ENCODE results near the gene TMUB1.

The TMUB1 gene

GRCh38 chr7:151085329-151085690 lies 2.0 kb upstream of the TMUB1 start:
- DNase-seq (ENCODE audit: low spot score), result peak; percentile 19

- no peak for DNase-seq (ENCODE audit: low spot score)
Observed at GRCh38 chr7:151083824-151084160, 499 bp upstream of the TMUB1 start.

GRCh38 chr7:151082141-151083070 lies 887 bp downstream of the TMUB1 start:
- no peak for DNase-seq (ENCODE audit: low spot score)

GRCh38 chr7:151081170-151082101 lies 1.9 kb downstream of the TMUB1 start:
- DNase-seq (ENCODE audit: low spot score), result peak; percentile 21

GRCh38 chr7:151080522-151081169 lies 2.6 kb downstream of the TMUB1 start, which contains the start of gene FASTK:
TSS of gene FASTK (minus strand) at chr7:151080809. CDS start at chr7:151080766, 43 bp downstream.
- peak; percentile 93 for DNase-seq (ENCODE audit: low spot score)

GRCh38 chr7:151080067-151080521 lies 3.2 kb downstream of the TMUB1 start:
- no peak for DNase-seq (ENCODE audit: low spot score)

GRCh38 chr7:151079199-151079910 lies 3.9 kb downstream of the TMUB1 start:
- no peak for DNase-seq (ENCODE audit: low spot score)

GRCh38 chr7:151078233-151079040 lies 4.9 kb downstream of the TMUB1 start:
- DNase-seq (ENCODE audit: low spot score), result no peak

GRCh38 chr7:151077705-151078232 lies 5.5 kb downstream of the TMUB1 start:
- no peak for DNase-seq (ENCODE audit: low spot score)

- no peak for DNase-seq (ENCODE audit: low spot score)
Observed at GRCh38 chr7:151076863-151077704, 6.2 kb downstream of the TMUB1 start.

- no peak for DNase-seq (ENCODE audit: low spot score)
Observed at GRCh38 chr7:151075978-151076426, 7.3 kb downstream of the TMUB1 start.

GRCh38 chr7:151075662-151075971 lies 7.7 kb downstream of the TMUB1 start:
- DNase-seq (ENCODE audit: low spot score), result no peak

- no peak for DNase-seq (ENCODE audit: low spot score)
Observed at GRCh38 chr7:151074817-151075661, 8.3 kb downstream of the TMUB1 start.

- no peak for DNase-seq (ENCODE audit: low spot score)
Observed at GRCh38 chr7:151073990-151074389, 9.3 kb downstream of the TMUB1 start.

- no peak for DNase-seq (ENCODE audit: low spot score)
Observed at GRCh38 chr7:151071032-151071866, 12.0 kb downstream of the TMUB1 start.

GRCh38 chr7:151070574-151070960 lies 12.7 kb downstream of the TMUB1 start:
- DNase-seq (ENCODE audit: low spot score), result no peak

- DNase-seq (ENCODE audit: low spot score), result no peak
Observed at GRCh38 chr7:151069841-151070573, 13.3 kb downstream of the TMUB1 start.
